GM19438 (cell line): Measurements from ENCODE around the gene SSNA1.
"Not testable (repeated sequence)": the region's sequence is repeated elsewhere in the genome, so short reads cannot be mapped to it uniquely, and the experiment has no call there.

Source experiments
- ATAC-seq: cut with Tn5 transposase; IDR thresholded peaks from one replicate; pipeline ENCODE4 v1.9.1; 2021; ENCODE audit warnings: low read depth; ENCODE audit not compliant: unreplicated experiment

Gene SSNA1

GRCh38 chr9:137228968-137229896 is 40.8 kb downstream of the SSNA1 start:
- no peak for ATAC-seq

DNA sequence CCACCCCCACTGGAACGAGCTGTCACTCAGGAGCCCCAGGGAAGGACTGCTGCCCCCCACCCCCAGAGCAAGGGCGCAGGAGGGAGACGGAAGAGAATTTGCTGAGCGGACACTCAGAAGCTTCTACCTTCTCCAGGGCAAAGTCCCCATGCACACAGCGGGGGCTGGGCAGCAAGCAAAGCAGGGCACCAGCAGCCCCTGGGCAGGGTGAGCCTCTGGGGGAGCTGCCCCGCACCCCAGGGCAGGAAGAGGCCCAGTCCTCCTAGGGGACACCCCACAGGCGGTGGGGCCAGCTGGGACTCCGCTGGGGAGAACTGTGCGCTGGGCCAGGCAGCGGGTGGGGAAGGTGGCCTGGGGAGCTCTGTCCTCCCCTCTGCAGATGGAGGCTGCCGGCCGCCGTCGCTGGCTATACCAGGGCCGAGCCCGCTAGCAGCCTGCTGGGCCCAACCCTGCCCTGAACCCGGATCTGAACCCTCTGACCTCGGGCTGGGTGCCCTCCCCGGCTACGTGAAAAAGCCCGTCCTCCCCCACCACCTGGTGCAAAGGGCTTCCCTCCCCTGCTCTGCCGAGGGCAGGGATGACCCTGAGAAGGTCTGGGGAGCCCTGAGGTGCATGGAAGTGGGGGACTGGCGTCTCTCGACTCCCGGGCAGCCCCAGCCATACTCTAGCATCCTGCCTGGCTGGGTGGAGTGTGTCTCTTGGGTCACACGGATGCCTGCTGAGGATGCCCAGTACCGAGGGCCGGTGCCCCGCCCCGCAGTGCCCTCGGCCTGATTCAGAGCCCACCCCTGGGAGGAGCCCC is 41.6 kb downstream of the SSNA1 start:
- no peak for ATAC-seq

DNA sequence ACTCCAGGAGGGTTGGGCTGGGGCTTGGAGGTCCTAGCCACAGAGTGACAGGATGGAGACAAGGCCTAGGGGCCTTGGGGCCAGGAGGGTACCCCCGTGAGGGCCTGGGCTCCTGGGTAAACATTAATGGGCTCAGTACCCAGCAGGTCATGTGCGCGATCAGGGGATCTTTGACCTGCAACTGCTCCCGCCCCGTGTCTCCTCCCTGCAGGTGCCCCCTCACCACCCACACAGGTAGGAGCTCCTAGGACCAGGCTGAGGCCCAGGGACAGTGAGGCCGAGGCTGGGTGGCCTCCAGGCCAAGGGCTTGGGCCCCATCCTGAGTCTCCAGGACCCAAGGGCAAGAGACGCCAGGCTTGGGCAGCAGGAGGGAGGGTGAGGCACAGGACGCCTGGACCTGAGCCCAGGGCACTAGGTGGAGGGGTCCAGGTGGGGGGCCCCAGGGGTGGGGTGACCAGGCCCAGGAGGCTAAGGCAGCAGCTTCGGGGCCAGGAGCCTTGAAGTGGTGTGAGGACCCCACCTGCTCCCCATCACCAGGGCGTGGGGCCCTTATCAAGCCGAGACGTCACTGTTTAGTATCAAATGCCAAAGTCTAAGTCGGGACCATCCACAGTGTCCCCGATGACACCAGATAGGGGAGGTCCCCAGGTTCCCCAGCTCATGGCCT is 42.4 kb downstream of the SSNA1 start, which contains the start of gene SLC34A3:
Gene SLC34A3, plus strand, starts transcription at position 197 of the 667 bp plus-strand sequence. CDS start 802 bp downstream, outside the sequence.
- ATAC-seq, result no peak

GRCh38 chr9:137231372-137232039 is 43.0 kb downstream of the SSNA1 start:
- no peak for ATAC-seq

GRCh38 chr9:137232101-137232500 is 43.6 kb downstream of the SSNA1 start:
- no peak for ATAC-seq

DNA sequence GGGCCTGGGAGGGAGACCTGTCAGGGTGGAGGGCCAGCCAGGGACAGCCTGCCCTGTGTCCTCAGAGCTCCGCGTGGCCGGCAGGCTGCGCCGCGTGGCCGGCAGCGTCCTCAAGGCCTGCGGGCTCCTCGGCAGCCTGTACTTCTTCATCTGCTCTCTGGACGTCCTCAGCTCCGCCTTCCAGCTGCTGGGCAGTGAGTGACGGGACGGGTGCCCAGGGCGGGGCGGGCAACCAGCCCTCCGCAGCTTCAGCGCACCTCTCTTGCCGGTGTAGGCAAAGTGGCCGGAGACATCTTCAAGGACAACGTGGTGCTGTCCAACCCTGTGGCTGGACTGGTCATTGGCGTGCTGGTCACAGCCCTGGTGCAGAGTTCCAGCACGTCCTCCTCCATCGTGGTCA is 44.0 kb downstream of the SSNA1 start:
- ATAC-seq, result no peak

GRCh38 chr9:137233143-137233980 is 44.9 kb downstream of the SSNA1 start:
- ATAC-seq, result no peak

DNA sequence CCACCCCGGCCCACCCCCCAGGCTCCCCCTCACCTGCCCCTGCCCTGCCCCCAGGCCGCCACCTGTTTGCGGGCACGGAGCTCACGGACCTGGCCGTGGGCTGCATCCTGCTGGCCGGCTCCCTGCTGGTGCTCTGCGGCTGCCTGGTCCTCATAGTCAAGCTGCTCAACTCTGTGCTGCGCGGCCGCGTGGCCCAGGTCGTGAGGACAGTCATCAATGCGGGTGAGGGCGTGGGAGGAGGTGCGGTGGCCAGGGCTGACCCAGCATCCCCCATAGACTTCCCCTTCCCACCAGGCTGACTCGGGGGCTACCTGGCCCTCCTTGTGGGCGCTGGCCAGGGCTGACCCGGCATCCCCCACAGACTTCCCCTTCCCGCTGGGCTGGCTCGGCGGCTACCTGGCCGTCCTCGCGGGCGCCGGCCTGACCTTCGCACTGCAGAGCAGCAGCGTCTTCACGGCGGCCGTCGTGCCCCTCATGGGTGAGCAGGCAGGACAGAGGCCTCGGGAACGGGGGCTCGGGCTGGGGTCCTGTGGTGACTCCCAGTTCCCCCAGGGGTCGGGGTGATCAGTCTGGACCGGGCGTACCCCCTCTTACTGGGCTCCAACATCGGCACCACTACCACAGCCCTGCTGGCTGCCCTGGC is 45.7 kb downstream of the SSNA1 start:
- ATAC-seq, result no peak

DNA sequence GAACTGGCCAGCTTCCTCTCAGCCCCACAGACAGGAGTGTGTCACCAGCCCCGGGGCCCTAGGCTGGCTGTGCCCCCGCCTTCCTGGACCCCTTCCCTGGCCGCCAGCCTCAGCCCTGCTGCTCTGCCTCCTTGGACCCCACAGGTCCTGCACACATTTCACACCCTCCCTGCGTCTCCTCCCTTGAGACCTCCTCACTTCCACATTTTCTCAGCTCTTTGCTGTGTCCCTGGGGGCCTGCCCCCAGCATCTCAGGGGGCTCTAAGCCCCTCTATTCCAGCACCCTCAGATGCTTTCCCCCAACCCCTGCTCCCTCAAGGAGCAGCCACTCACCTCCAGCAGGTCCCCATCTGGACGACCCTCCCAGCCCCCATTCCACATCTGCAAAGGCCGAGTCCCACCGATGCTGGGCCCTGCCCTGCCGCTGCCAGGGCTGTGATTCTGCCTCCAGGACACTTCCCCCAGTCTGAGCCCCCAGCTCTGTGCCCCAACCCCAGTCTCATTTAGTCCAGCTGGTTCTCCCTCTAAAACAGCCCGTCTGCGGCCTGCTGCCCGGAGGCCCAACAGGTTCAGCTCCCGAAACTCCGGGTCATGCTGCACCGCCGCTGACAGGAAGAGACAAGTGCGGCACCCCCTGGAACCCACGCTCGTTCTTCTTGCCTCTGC is 46.4 kb downstream of the SSNA1 start:
- ATAC-seq, result no peak

DNA sequence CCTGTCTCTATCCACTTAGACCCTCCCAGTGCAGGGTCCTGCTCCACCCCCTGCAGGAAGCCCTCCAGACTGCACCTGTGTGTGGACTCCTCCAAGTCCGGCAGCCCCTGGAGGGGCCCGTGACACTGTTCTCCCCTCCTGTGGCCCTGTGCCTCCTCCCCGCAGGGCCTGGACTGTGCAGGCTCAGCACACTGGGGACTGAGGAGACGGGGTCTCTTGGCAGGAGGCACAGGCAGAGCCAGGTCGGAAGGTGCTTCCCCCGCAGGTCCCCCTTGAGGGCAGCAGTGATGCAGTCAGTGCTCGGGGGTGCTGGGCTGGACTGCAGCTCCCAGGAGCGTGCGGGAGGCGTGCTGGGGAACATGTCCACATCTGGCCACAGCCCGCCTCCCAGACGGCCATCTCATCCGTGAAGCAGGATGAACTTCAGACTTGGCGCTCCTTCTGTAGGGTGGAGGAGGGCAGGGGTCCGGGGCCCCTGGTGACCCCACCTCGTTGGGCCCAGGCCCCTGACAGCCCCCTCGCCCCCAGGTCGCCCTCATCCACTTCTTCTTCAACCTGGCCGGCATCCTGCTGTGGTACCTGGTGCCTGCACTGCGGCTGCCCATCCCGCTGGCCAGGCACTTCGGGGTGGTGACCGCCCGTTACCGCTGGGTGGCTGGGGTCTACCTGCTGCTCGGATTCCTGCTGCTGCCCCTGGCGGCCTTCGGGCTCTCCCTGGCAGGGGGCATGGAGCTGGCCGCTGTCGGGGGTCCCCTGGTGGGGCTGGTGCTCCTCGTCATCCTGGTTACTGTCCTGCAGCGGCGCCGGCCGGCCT is 47.2 kb downstream of the SSNA1 start:
- ATAC-seq, result no peak

DNA sequence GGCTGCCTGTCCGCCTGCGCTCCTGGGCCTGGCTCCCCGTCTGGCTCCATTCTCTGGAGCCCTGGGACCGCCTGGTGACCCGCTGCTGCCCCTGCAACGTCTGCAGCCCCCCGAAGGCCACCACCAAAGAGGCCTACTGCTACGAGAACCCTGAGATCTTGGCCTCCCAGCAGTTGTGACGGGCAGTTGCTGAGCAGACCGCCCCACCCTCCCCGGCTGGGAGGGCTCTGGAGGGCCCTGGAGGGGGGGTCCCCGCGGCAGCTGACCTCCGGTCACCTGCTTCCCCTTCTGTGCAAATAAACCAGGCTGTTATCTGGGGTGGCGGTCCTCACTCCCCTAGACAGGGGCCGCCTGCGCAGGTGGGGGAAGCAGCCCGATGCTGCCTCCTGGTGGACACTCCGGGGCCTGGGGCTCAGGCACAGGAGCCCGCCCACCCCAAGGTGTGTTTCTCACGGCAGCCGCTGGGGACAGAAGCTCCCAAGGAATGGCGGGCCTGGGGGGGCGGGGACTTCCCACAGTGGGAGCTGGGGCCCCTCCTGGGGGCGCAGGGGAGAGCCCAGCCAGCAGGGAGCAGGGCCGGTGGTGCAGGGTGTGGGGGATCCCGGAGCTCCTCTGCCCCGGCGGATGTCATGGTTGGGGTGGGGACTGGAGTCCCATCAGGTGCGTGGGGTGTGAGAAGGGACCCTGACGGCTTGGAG is 47.9 kb downstream of the SSNA1 start:
- no peak for ATAC-seq

GRCh38 chr9:137236936-137237421 is 48.5 kb downstream of the SSNA1 start:
- no peak for ATAC-seq

DNA sequence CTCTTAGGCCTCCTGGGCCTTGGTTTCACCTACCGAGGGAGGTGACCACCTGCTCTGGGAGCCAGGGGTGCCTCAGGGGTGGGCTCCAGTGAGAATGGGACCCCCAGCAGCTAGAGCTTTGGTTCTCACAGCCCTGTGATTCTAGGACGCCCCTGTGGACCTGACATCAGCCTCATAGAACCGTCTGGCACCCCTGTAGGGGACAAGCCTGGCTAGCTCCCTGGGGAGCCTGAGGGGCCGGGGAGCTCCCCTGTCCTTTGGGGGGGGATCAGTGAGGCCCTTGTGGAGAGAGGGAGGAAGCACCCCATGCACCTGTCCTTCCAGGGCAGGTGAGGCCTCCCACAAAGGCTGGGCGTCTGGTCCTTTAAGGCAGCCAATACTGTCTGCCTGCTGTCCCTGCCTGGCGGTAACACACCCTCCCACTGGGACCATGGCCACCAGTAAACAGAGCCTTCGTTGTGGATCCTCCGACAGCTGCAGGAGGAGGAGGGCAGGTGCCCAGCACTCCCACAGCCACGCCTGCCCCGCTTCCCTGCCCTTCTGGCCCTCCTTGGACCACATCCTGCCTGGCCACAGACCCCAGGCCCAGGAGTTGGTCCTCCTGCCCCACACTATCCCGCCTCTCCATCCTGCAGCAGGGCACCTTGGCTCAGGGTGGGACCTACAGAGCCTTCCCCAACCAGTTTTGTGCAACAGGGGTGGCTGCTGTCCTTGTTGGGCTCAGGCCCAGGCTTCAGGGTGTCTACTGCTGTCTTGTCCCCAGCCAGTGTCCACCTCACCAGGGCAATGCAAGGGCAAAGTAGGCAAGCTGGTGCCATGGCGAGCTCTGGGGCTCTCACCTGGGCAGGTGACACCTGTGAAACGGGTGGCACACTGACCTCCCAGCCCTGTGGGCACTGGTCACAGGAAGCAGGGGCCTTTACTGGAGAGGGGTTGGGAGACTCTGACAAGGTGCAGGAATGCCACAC is 49.6 kb downstream of the SSNA1 start:
- no peak for ATAC-seq

DNA sequence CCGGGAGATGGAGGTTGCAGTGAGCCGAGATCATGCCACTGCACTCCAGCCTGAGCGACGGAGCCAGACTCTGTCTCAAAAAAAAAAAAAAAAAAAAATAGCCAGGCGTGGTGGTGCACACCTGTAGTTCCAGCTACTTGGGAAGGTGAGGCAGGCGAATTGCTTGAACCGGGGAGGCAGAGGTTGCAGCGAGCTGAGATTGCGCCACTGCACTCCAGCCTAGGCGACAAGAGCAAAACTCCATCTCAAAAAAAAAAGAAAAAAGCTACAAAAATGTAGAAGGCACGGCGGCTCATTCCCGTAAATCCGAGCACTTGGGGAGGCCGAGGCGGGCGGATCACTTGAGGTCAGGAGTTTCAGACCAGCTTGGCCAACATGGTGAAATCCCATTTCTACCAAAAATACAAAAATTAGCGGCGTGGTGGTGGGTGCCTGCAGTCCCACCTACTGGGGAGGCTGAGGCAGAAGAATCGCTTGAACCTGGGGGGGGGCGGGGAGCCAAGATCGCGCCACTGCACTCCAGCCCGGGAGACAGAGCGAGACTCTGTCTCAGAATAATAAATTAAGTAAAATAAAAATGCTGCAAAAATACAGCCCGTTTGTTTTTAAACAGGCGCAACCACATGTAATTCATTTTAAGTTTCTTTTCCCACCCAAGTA is 51.2 kb downstream of the SSNA1 start:
- not testable (repeated sequence) for ATAC-seq
